Measurements from ENCODE around the gene TNFAIP8L1.

TNFAIP8L1 gene

GRCh38 chr19:4657835-4658234, 18.5 kb downstream of the TNFAIP8L1 start:
- TF ChIP-seq EP300 (IDR thresholded peaks at IDR 0.05; ENCODE audit: borderline replicate concordance) (no peak), ZBTB7A (IDR thresholded peaks at IDR 0.05; ENCODE audit: low read depth) (no peak), CREB1 (IDR thresholded peaks at IDR 0.05; ENCODE audit: low read depth) (no peak), MAX (IDR thresholded peaks at IDR 0.05) (no peak), TAF1 (IDR thresholded peaks at IDR 0.05; ENCODE audit: low read depth) (no peak), USF1 (IDR thresholded peaks at IDR 0.05) (no peak), TCF12 (IDR thresholded peaks at IDR 0.05; ENCODE audit: low read depth) (no peak), FOXM1 (IDR thresholded peaks at IDR 0.05; ENCODE audit: borderline replicate concordance, low read depth) (no peak), REST (IDR thresholded peaks at IDR 0.05; ENCODE audit: low read depth) (no peak), NFIC (IDR thresholded peaks at IDR 0.05) (no peak), TEAD4 (IDR thresholded peaks at IDR 0.05) (no peak), RAD21 (IDR thresholded peaks at IDR 0.05; ENCODE audit: low read depth) (no peak), YY1 (IDR thresholded peaks at IDR 0.05; ENCODE audit: low read depth) (no peak), CEBPB (IDR thresholded peaks at IDR 0.05) (no peak), EGR1 (IDR thresholded peaks at IDR 0.05) (no peak)

- TF ChIP-seq EGR1 (IDR thresholded peaks at IDR 0.05) (no peak), RAD21 (IDR thresholded peaks at IDR 0.05; ENCODE audit: low read depth) (peak; percentile 39; the same call in 1 of the 2 replicates)
These were observed 21.0 kb downstream of the TNFAIP8L1 start for GRCh38 chr19:4660181-4660791.

GRCh38 chr19:4660993-4661392, 21.7 kb downstream of the TNFAIP8L1 start:
- TF ChIP-seq REST (IDR thresholded peaks at IDR 0.05; ENCODE audit: low read depth) = no peak
- TF ChIP-seq ZBTB7A (IDR thresholded peaks at IDR 0.05; ENCODE audit: low read depth) = no peak
- TF ChIP-seq NFIC (IDR thresholded peaks at IDR 0.05) = no peak

GRCh38 chr19:4662020-4662695, 22.8 kb downstream of the TNFAIP8L1 start:
- TF ChIP-seq CREB1 (IDR thresholded peaks at IDR 0.05; ENCODE audit: low read depth) (no peak), REST (IDR thresholded peaks at IDR 0.05; ENCODE audit: low read depth) (no peak), TAF1 (IDR thresholded peaks at IDR 0.05; ENCODE audit: low read depth) (no peak), YY1 (IDR thresholded peaks at IDR 0.05; ENCODE audit: low read depth) (no peak), EP300 (IDR thresholded peaks at IDR 0.05; ENCODE audit: borderline replicate concordance) (no peak), USF1 (IDR thresholded peaks at IDR 0.05) (no peak)

- TF ChIP-seq REST (IDR thresholded peaks at IDR 0.05; ENCODE audit: low read depth) (no peak), FOXM1 (IDR thresholded peaks at IDR 0.05; ENCODE audit: borderline replicate concordance, low read depth) (no peak), NFIC (IDR thresholded peaks at IDR 0.05) (no peak), TEAD4 (IDR thresholded peaks at IDR 0.05) (no peak), EP300 (IDR thresholded peaks at IDR 0.05; ENCODE audit: borderline replicate concordance) (no peak), RAD21 (IDR thresholded peaks at IDR 0.05; ENCODE audit: low read depth) (no peak), YY1 (IDR thresholded peaks at IDR 0.05; ENCODE audit: low read depth) (no peak), CREB1 (IDR thresholded peaks at IDR 0.05; ENCODE audit: low read depth) (no peak), ZBTB7A (IDR thresholded peaks at IDR 0.05; ENCODE audit: low read depth) (no peak), EGR1 (IDR thresholded peaks at IDR 0.05) (no peak)
These were observed 23.5 kb downstream of the TNFAIP8L1 start for GRCh38 chr19:4662812-4663211.

Data from Ishikawa (cell line).